Dendritic cell treated with granulocyte-macrophage colony-stimulating factor and Interleukin-4, amounts not matched to agents 40 ng/mL and 50 ng/mL, for 4 days (primary cell): ENCODE results near the gene TBCE.

Source experiments
- H3K27ac Mint-ChIP-seq: one replicate; pipeline ENCODE4 v1.8.0; 2022; ENCODE audit warnings: mild to moderate bottlenecking, mixed read lengths
- H3K27me3 Mint-ChIP-seq: one replicate; pipeline ENCODE4 v1.8.0; 2022; ENCODE audit warnings: mild to moderate bottlenecking, mixed read lengths
- H3K36me3 Mint-ChIP-seq: one replicate; pipeline ENCODE4 v1.8.0; 2022; ENCODE audit warnings: low read depth, mixed read lengths
- H3K4me1 Mint-ChIP-seq: one replicate; pipeline ENCODE4 v1.8.0; 2022; ENCODE audit warnings: low read depth, mixed read lengths
- H3K4me3 Mint-ChIP-seq: one replicate; pipeline ENCODE4 v1.8.0; 2022; ENCODE audit warnings: mild to moderate bottlenecking, moderate library complexity, mixed read lengths
- H3K9me3 Mint-ChIP-seq: one replicate; pipeline ENCODE4 v1.8.0; 2022; ENCODE audit warnings: mixed read lengths
- intact Hi-C: fragments of 100-400 bp; cut with micrococcal nuclease; formaldehyde crosslinking; loops from one replicate; pipeline ENCODE4 v1.15.0; 2022

The TBCE gene

DNA sequence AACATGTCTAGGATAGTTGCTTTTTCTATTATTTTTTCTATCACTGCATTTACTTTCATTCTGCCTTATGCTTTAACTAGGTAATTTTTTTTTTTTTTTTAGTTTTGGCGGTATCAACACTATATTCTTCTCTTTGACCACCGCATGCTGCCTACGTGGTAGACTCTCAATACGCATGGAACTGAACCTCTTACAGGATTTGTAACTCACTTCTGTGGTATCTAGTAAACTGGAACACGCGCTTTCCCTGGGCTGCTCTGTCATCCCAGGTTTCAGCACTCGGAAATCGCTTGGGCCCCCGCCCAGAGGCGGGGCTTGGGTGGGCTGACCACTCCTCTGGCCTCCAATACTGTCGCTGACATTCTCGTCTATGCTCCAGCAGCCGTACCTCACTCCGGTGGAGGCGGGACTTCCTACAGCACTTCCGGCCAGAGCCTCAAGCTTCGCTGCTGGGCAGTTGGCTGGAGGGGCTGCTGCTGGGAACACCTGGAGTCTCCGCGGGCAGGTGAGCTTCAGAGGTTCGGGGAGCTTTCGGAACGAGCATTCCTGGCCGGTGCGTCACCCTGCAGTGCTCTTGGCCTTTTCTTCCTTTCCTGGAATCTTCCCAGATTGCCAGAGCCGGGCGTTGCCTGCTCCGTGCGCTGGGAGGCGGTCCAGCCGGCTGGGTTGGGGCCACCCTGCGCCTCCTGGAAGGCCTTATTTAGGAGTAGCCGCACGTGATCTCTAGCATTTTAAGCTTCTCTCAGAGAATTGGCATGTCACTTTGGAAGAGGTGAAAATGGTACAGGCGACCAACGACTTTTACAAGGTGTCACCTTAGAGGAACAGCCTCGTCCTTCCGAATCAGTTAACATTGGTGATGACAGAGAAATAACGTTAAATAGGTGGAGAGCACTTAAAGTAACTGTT is at the start of gene TBCE:
Gene TBCE, plus strand, starts transcription at position 428 of the 909 bp plus-strand sequence. CDS start 12,623 bp downstream, outside the sequence.
- Mint-ChIP-seq H3K4me1 (peaks cover 25% of the 10 kb centered on the region), H3K9me3 (no peaks in the 10 kb centered on the region), H3K27me3 (no peaks in the 10 kb centered on the region), H3K36me3 (peaks cover 23% of the 10 kb centered on the region), H3K27ac (peak within 1 kb of the TSS; percentile 91), H3K4me3 (peak within 1 kb of the TSS; percentile 93)
- intact Hi-C loops: no loop called here

DNA sequence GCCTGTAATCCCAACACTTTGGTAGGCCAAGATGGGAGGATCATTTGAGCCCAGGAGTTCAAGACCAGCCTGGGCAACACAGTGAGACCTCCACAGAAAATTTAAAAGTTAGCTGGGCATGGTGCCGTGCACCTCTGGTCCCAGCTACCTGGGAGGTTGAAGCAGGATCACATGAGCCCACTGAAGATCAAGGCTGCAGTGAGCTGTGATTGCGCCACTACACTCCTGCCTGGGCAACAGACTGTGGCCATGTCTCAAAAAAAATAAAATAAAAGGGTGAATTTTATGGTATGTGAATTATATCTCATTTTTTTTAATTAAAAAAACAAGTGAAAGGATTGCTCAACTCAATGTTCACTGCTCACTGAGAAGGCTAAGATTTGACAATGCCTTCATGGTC is 48.0 kb upstream of the TBCE start:
- intact Hi-C loops: no loop called here
- Mint-ChIP-seq H3K4me3 (no peak overlapping the region), H3K27ac (no peak overlapping the region), H3K27me3 (no peaks in the 10 kb centered on the region), H3K36me3 (peaks cover 50% of the 10 kb centered on the region), H3K9me3 (no peaks in the 10 kb centered on the region), H3K4me1 (peaks cover 46% of the 10 kb centered on the region)

DNA sequence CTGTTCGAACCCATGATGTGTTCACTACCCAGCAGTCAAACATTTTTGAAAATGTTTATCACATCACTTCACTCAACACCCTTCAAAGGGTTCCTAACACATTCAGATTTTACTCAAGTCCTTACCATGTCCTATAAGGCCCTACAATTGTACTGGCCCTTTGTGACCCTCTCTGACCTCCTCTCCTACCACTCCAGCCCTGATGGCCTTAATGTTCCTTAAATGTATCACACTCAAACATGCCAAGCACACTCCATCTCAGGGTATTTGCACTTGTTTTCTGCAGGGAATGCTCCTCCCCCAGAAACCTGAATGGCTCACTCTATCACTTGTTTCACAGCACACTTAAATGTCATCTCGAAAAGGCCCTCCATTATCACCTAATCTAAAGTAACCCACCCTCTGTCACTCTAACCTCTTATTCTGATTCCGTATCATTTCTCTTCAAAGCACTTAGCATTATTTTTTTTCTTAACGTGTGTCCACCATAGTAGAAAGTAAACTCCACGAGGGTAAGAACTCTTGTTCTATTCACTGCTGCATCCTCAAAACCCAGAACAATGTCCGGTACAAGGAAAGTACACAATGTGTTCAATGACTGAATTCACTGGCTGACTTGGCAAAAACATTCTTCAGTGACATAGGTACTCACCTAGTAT is 46.6 kb upstream of the TBCE start:
- Mint-ChIP-seq H3K27me3 (no peaks in the 10 kb centered on the region), H3K4me3 (no peak overlapping the region), H3K36me3 (peaks cover 50% of the 10 kb centered on the region), H3K4me1 (peaks cover 50% of the 10 kb centered on the region), H3K9me3 (no peaks in the 10 kb centered on the region), H3K27ac (peak overlapping the region; percentile 2)
- intact Hi-C loops: loop anchor here (10.0 kb wide), 1 partner anchor 94 kb away; no protein-coding TSS in a partner anchor

DNA sequence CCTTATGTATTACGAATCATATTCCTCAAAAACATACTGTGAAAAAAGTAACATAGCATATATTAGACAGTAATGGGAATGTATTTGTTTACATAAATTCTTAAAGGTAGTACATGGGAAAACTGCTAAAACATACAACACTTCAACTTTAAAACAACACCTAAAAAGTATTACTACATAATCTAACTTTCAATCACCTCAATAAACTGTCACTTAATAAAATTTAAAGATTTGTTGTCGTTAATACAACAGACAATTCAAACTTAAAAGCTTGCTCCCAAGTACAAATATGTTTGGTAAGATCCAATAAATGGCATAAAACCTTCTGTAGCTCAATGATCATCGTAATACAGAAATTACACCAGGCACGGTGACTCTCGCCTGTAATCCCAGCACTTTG is 42.9 kb upstream of the TBCE start:
- no peaks in the 10 kb centered on the region for H3K9me3 Mint-ChIP-seq
- H3K4me1 Mint-ChIP-seq: peaks cover 43% of the 10 kb centered on the region
- H3K27ac Mint-ChIP-seq: no peak overlapping the region
- no peak overlapping the region for H3K4me3 Mint-ChIP-seq
- H3K36me3 Mint-ChIP-seq: peaks cover 60% of the 10 kb centered on the region
- H3K27me3 Mint-ChIP-seq: no peaks in the 10 kb centered on the region
- intact Hi-C loops: loop anchor here (10.0 kb wide), 1 partner anchor 91 kb away; no protein-coding TSS in a partner anchor

GRCh38 chr1:235325139-235325538 is 42.1 kb upstream of the TBCE start:
- Mint-ChIP-seq H3K27me3 (no peaks in the 10 kb centered on the region), H3K4me1 (peaks cover 41% of the 10 kb centered on the region), H3K4me3 (peak overlapping the region; percentile 22), H3K27ac (no peak overlapping the region), H3K36me3 (peaks cover 52% of the 10 kb centered on the region), H3K9me3 (no peaks in the 10 kb centered on the region)
- intact Hi-C loops: loop anchor here (10.0 kb wide), 1 partner anchor 90 kb away; no protein-coding TSS in a partner anchor

- Mint-ChIP-seq H3K27me3 (no peaks in the 10 kb centered on the region), H3K4me1 (peaks cover 35% of the 10 kb centered on the region), H3K36me3 (peaks cover 44% of the 10 kb centered on the region), H3K9me3 (no peaks in the 10 kb centered on the region), H3K4me3 (peak overlapping the region; percentile 61), H3K27ac (no peak overlapping the region)
- intact Hi-C loops: loop anchor here (10.0 kb wide), 1 partner anchor 89 kb away; no protein-coding TSS in a partner anchor
These were observed 41.4 kb upstream of the TBCE start for GRCh38 chr1:235325854-235326253.

DNA sequence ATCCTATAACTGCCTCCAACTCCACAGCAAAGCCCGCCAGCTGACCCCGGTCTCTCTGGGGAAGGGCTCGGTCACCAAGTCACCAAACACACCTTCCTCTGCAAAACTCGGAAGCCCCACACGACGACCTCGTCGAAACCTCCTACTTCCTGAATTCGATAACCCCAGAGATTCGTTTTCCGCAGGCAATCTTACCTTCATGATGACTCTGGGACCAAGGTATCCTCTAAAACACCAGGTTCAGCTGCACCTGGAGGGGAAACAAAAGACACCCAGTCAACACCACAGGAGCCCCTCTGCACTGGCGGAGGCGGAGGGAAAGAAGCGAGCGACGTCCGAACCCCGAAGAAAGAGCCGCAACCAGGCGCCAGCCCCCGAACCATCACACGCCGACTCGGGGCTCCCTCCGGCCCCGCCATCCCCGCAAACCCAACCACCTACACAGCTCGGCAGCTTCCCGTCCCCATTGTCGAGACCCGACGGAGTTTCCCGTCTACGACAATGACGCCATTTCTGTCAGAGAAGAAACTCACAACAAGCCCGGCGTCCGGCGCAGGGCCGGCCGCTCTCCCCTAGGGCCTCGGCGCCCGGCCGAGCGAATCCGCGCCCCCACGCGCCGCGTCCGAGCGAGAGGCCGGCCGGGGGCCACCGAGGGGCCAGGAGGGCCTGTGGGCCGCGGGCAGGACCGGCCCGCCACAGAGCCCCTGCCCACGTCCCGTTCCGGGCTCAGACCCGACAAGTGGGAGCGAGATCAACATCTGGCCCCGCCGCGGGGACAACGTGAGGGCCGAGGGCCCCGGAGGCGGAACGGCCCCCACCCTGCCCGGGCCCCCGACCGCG is 40.3 kb upstream of the TBCE start:
- H3K9me3 Mint-ChIP-seq: no peaks in the 10 kb centered on the region
- no peaks in the 10 kb centered on the region for H3K27me3 Mint-ChIP-seq
- no peak overlapping the region for H3K4me3 Mint-ChIP-seq
- H3K36me3 Mint-ChIP-seq: peaks cover 34% of the 10 kb centered on the region
- no peak overlapping the region for H3K27ac Mint-ChIP-seq
- peaks cover 36% of the 10 kb centered on the region for H3K4me1 Mint-ChIP-seq
- intact Hi-C loops: loop anchor here (10.0 kb wide), 1 partner anchor 88 kb away; no protein-coding TSS in a partner anchor

GRCh38 chr1:235327559-235328270 is 39.5 kb upstream of the TBCE start, which contains the start of gene ARID4B:
Gene ARID4B (minus strand): TSS chr1:235328179. CDS start chr1:235326919, 1,260 bp downstream.
- Mint-ChIP-seq H3K27me3 (no peaks in the 10 kb centered on the region), H3K27ac (no peak within 1 kb of the TSS), H3K9me3 (no peaks in the 10 kb centered on the region), H3K36me3 (peaks cover 26% of the 10 kb centered on the region), H3K4me1 (peaks cover 33% of the 10 kb centered on the region), H3K4me3 (no peak within 1 kb of the TSS)
- intact Hi-C loops: loop anchor here (2.0 to 10.0 kb wide), 2 partner anchors 87 to 177 kb away; partner anchors contain the start of gene B3GALNT2

DNA sequence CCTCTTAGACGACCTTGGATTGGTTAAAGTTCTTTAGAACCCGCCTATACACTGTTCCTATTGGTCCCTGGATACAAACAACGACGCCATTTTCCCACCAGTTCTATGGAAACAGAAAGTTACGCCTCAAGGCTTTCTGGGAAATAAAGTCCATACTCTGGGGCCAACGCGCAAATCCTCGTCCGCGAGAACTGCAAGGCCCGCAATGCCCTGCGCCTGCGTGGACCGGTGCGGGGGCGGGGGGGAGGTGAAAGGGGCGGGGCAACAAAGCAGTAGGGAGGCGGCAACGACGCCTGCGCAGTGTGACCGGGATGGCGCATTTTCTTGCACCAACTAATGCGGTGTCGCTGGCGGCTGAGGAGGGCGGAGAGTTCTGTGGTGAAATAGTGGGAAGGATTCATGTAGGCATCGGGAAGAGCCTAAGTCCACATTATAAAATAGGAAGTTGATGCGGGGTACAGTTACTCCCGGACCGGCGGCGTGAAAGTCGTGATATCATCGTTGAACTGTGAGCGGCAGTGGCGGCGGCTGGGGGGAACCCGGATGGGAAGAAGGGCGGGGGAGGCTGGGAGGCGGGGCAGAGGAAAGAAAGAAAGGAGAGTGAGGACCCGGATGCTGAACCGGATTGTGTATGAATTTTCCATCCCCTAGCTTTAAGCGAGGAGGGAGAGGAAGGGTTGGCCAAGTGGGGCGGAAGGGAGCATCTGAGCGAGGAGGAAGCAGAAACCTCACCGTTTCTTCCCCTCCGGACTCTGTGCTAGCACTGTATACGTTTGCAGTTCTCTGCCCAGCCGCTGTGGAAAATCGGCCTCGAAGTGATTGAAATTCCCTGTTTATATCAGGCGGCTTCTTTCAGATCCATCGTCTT is 38.7 kb upstream of the TBCE start, which contains the start of gene GGPS1:
Gene GGPS1, plus strand, starts transcription at position 300 of the 868 bp plus-strand sequence. CDS start 6,695 bp downstream, outside the sequence.
- no peak within 1 kb of the TSS for H3K4me3 Mint-ChIP-seq
- H3K27ac Mint-ChIP-seq: no peak within 1 kb of the TSS
- peaks cover 30% of the 10 kb centered on the region for H3K4me1 Mint-ChIP-seq
- no peaks in the 10 kb centered on the region for H3K27me3 Mint-ChIP-seq
- intact Hi-C loops: loop anchor here (2.0 to 10.0 kb wide), 2 partner anchors 86 to 176 kb away; partner anchors contain the start of gene B3GALNT2
- no peaks in the 10 kb centered on the region for H3K9me3 Mint-ChIP-seq
- H3K36me3 Mint-ChIP-seq: peaks cover 21% of the 10 kb centered on the region

DNA sequence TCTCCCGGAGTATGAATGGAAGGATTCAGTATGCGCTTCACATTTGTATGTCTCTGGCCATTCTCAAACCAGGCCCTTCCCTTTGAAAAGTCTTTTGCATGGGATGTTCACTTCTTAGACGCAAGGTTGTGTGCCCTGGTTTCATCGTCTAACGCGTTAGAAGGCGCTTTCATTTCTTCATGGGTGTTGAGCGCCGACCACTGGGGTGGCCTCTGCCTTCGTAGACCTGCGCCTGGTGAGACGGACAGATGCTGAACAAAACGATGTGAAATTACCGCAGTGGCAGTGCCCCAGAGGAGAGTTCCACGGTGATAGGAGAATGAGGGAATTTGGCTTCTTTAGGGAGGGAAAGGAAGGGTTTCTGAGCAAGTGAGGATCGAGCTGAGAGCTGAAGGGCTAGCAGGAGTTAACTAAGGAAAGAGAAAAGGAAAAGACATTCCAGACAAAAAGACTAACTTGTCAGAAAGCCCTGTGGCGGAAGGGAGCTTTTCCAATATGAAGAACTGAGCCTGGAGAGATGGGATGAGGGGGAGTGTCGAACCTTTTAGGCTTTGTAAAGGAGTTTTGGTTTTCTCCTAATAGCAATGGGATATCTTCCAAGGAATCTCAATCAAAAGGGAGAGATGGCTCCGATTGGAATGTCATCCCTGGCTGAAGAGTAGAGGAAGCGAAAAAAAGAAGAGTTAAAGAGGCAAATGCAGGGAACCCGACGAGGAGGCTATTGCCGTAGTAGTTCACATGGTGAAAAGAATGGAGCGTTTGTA is 37.9 kb upstream of the TBCE start:
- Mint-ChIP-seq H3K9me3 (no peaks in the 10 kb centered on the region), H3K27ac (no peak overlapping the region), H3K36me3 (peaks cover 21% of the 10 kb centered on the region), H3K4me3 (no peak overlapping the region), H3K4me1 (peaks cover 30% of the 10 kb centered on the region), H3K27me3 (no peaks in the 10 kb centered on the region)
- intact Hi-C loops: loop anchor here (2.0 to 10.0 kb wide), 2 partner anchors 85 to 175 kb away; partner anchors contain the start of gene B3GALNT2

- intact Hi-C loops: loop anchor here (5.0 kb wide), 1 partner anchor 79 kb away; no protein-coding TSS in a partner anchor
- peaks cover 27% of the 10 kb centered on the region for H3K4me1 Mint-ChIP-seq
These were observed 36.3 kb upstream of the TBCE start for GRCh38 chr1:235330918-235331285.

More at GRCh38 chr1:235330918-235331285, 36.3 kb upstream of the TBCE start:
- H3K9me3 Mint-ChIP-seq: no peaks in the 10 kb centered on the region
- H3K27me3 Mint-ChIP-seq: no peaks in the 10 kb centered on the region
- peaks cover 31% of the 10 kb centered on the region for H3K36me3 Mint-ChIP-seq
- H3K4me3 Mint-ChIP-seq: no peak overlapping the region
- no peak overlapping the region for H3K27ac Mint-ChIP-seq
